ENCODE results near the gene FAM118B. TPM values are rescaled to one million over a fixed set of nuclear protein-coding genes. Genes with fewer than 3 reads are reported as not detected.

FAM118B gene
- total and polyA plus RNA-seq, 2 of the 8 experiments (the other 6 are each of a cell fraction or from before 2014, with no cell fraction given) = 25.3 to 48.3 TPM

- no peak for TF ChIP-seq KDM4A (IDR thresholded peaks at IDR 0.05; ENCODE audit: low read depth, low read length, severe bottlenecking)
- no peak for TF ChIP-seq BCL11A (IDR thresholded peaks at IDR 0.05; ENCODE audit: low read depth in 2 of 2, low read length in 2 of 2)
- TF ChIP-seq ZNF274 (IDR thresholded peaks at IDR 0.05; ENCODE audit: borderline replicate concordance, extremely low read depth, low read length) = no peak
- TF ChIP-seq POU5F1 (IDR thresholded peaks at IDR 0.05; ENCODE audit: low read depth, low read length) = no peak
- 0 out of 2 replicates have a peak, but pooled peaks have one; percentile 42 for TF ChIP-seq TCF12 (IDR thresholded peaks at IDR 0.05; ENCODE audit: low read depth, low read length)
- TF ChIP-seq ATF3 (IDR thresholded peaks at IDR 0.05; ENCODE audit: insufficient read depth, low read depth, low read length) = no peak
- no peak for TF ChIP-seq KDM1A (IDR thresholded peaks at IDR 0.05; ENCODE audit: borderline replicate concordance, low read length)
- TF ChIP-seq TAF7 (optimal IDR thresholded peaks at IDR 0.05; ENCODE audit: borderline replicate concordance, low read depth, low read length) = no peak
- no peak for TF ChIP-seq CTBP2 (IDR thresholded peaks at IDR 0.05; ENCODE audit: borderline replicate concordance, insufficient read depth, insufficient read length, low read length)
- no peak for TF ChIP-seq ATF2 (IDR thresholded peaks at IDR 0.05; ENCODE audit: low read length)
- no peak for TF ChIP-seq MAFK (IDR thresholded peaks at IDR 0.05; ENCODE audit: low read depth, low read length)
- no peak for TF ChIP-seq RXRA (IDR thresholded peaks at IDR 0.05; ENCODE audit: insufficient read depth, low read depth, low read length)
- TF ChIP-seq CEBPB (IDR thresholded peaks at IDR 0.05; ENCODE audit: low read depth, low read length) = no peak
- TF ChIP-seq SRF (IDR thresholded peaks at IDR 0.05; ENCODE audit: low read depth, low read length) = no peak
- peak; percentile 74 for TF ChIP-seq BACH1 (IDR thresholded peaks at IDR 0.05; ENCODE audit: low read length)
- TF ChIP-seq BRCA1 (IDR thresholded peaks at IDR 0.05; ENCODE audit: low read depth, low read length) = no peak
- TF ChIP-seq TEAD4 (IDR thresholded peaks at IDR 0.05; ENCODE audit: low read depth, low read length) = 0 out of 2 replicates have a peak, but pooled peaks have one; percentile 8
- no peak for TF ChIP-seq E2F6 (IDR thresholded peaks at IDR 0.05)
Observed at GRCh38 chr11:126310200-126310991, 98.8 kb downstream of the FAM118B start (continued).
